HUES6 (cell line): ENCODE results near the gene HPCAL4.

Source experiments
- H3K27ac ChIP-seq: 2 replicates; pipeline ENCODE4 v1.7.0; 2013; ENCODE audit warnings: low read depth, mild to moderate bottlenecking, low read length, inconsistent platforms
- H3K27me3 ChIP-seq: 2 replicates; pipeline ENCODE4 v1.6.1; 2013; ENCODE audit warnings: low read length; ENCODE audit not compliant: control insufficient read depth, insufficient read depth
- H3K36me3 ChIP-seq: 2 replicates; pipeline ENCODE4 v1.6.1; 2013; ENCODE audit warnings: low read length; ENCODE audit not compliant: control insufficient read depth, insufficient read depth
- H3K4me1 ChIP-seq: 2 replicates; pipeline ENCODE4 v1.6.1; 2013; ENCODE audit warnings: low read length; ENCODE audit not compliant: control insufficient read depth, insufficient read depth
- H3K4me3 ChIP-seq: 2 replicates; pipeline ENCODE4 v1.5.1; 2013; ENCODE audit warnings: low read depth, low read length
- H3K9ac ChIP-seq: one replicate; pipeline ENCODE4 v1.6.1; 2013; ENCODE audit warnings: mild to moderate bottlenecking, low read length
- H3K9me3 ChIP-seq: 2 replicates; pipeline ENCODE4 v1.6.1; 2013; ENCODE audit warnings: low read depth, low read length; ENCODE audit not compliant: control insufficient read depth, insufficient read depth

HPCAL4 gene

GRCh38 chr1:39691383-39692151 is at the start of gene HPCAL4:
Gene HPCAL4, minus strand, starts transcription at chr1:39691433. Its CDS starts 6,830 bp downstream, at chr1:39684603.
- H3K4me3 ChIP-seq, result peak within 1 kb of the TSS; percentile 53
- H3K9me3 ChIP-seq, result no peaks in the 10 kb centered on the region
- no peak within 1 kb of the TSS for H3K9ac ChIP-seq
- no peak within 1 kb of the TSS for H3K27ac ChIP-seq
- H3K36me3 ChIP-seq, result no peaks in the 10 kb centered on the region
- peaks cover 8% of the 10 kb centered on the region for H3K4me1 ChIP-seq
- peaks cover 100% of the 10 kb centered on the region for H3K27me3 ChIP-seq

GRCh38 chr1:39738622-39739366 is 47.6 kb upstream of the HPCAL4 start, which contains the start of gene PPIE:
Gene PPIE, plus strand, starts transcription at chr1:39738882. Its CDS starts 19 bp downstream, at chr1:39738901.
- Histone ChIP-seq H3K27ac (no peak within 1 kb of the TSS; the same call in 1 of the 2 replicates), H3K4me1 (0 out of 2 replicates have a peak, but pooled peaks cover 3% of the 10 kb centered on the region), H3K9ac (peak within 1 kb of the TSS; percentile 89), H3K4me3 (peak within 1 kb of the TSS; percentile 89), H3K9me3 (no peaks in the 10 kb centered on the region), H3K36me3 (peaks cover 27% of the 10 kb centered on the region), H3K27me3 (peaks cover 42% of the 10 kb centered on the region)

GRCh38 chr1:39737546-39738169 is 46.4 kb upstream of the HPCAL4 start:
- no peak overlapping the region for H3K4me3 ChIP-seq
- 0 out of 2 replicates have a peak, but pooled peaks cover 3% of the 10 kb centered on the region for H3K4me1 ChIP-seq
- H3K27ac ChIP-seq, result no peak overlapping the region
- H3K9ac ChIP-seq, result no peak overlapping the region
- H3K27me3 ChIP-seq, result peaks cover 53% of the 10 kb centered on the region
- H3K9me3 ChIP-seq, result no peaks in the 10 kb centered on the region
- H3K36me3 ChIP-seq, result peaks cover 16% of the 10 kb centered on the region

- Histone ChIP-seq H3K27me3 (peaks cover 72% of the 10 kb centered on the region), H3K4me1 (0 out of 2 replicates have a peak, but pooled peaks cover 3% of the 10 kb centered on the region)
Observed at GRCh38 chr1:39735731-39736130, 44.5 kb upstream of the HPCAL4 start.

GRCh38 chr1:39733161-39733560 is 41.9 kb upstream of the HPCAL4 start:
- Histone ChIP-seq H3K9ac (no peak overlapping the region), H3K4me3 (no peak overlapping the region), H3K27ac (no peak overlapping the region), H3K4me1 (no peaks in the 10 kb centered on the region), H3K27me3 (peaks cover 97% of the 10 kb centered on the region), H3K9me3 (no peaks in the 10 kb centered on the region), H3K36me3 (no peaks in the 10 kb centered on the region)

More at GRCh38 chr1:39735731-39736130, 44.5 kb upstream of the HPCAL4 start:
- Histone ChIP-seq H3K9ac (no peak overlapping the region), H3K9me3 (no peaks in the 10 kb centered on the region), H3K4me3 (no peak overlapping the region), H3K27ac (no peak overlapping the region), H3K36me3 (no peaks in the 10 kb centered on the region)

GRCh38 chr1:39732730-39733129 is 41.5 kb upstream of the HPCAL4 start:
- Histone ChIP-seq H3K9ac (no peak overlapping the region), H3K27me3 (peaks cover 98% of the 10 kb centered on the region), H3K4me1 (no peaks in the 10 kb centered on the region), H3K9me3 (no peaks in the 10 kb centered on the region), H3K27ac (no peak overlapping the region), H3K4me3 (no peak overlapping the region), H3K36me3 (no peaks in the 10 kb centered on the region)

GRCh38 chr1:39729842-39730241 is 38.6 kb upstream of the HPCAL4 start:
- no peak overlapping the region for H3K9ac ChIP-seq
- H3K9me3 ChIP-seq, result no peaks in the 10 kb centered on the region
- H3K36me3 ChIP-seq, result no peaks in the 10 kb centered on the region

GRCh38 chr1:39729030-39729429 is 37.8 kb upstream of the HPCAL4 start:
- no peak overlapping the region for H3K27ac ChIP-seq
- H3K9me3 ChIP-seq, result no peaks in the 10 kb centered on the region
- H3K36me3 ChIP-seq, result no peaks in the 10 kb centered on the region
- peaks cover 99% of the 10 kb centered on the region for H3K27me3 ChIP-seq
- H3K9ac ChIP-seq, result no peak overlapping the region
- H3K4me3 ChIP-seq, result no peak overlapping the region
- no peaks in the 10 kb centered on the region for H3K4me1 ChIP-seq

More at GRCh38 chr1:39729842-39730241, 38.6 kb upstream of the HPCAL4 start:
- Histone ChIP-seq H3K27ac (no peak overlapping the region), H3K4me1 (no peaks in the 10 kb centered on the region), H3K4me3 (no peak overlapping the region), H3K27me3 (peaks cover 99% of the 10 kb centered on the region)

GRCh38 chr1:39727932-39728317 is 36.7 kb upstream of the HPCAL4 start:
- H3K4me1 ChIP-seq, result no peaks in the 10 kb centered on the region
- no peak overlapping the region for H3K9ac ChIP-seq
- no peak overlapping the region for H3K27ac ChIP-seq
- H3K36me3 ChIP-seq, result no peaks in the 10 kb centered on the region
- H3K27me3 ChIP-seq, result peaks cover 99% of the 10 kb centered on the region
- no peaks in the 10 kb centered on the region for H3K9me3 ChIP-seq
- no peak overlapping the region for H3K4me3 ChIP-seq

GRCh38 chr1:39727221-39727931 is 36.1 kb upstream of the HPCAL4 start:
- no peaks in the 10 kb centered on the region for H3K36me3 ChIP-seq
- no peak overlapping the region for H3K27ac ChIP-seq
- no peaks in the 10 kb centered on the region for H3K4me1 ChIP-seq
- no peak overlapping the region for H3K4me3 ChIP-seq
- peaks cover 97% of the 10 kb centered on the region for H3K27me3 ChIP-seq
- no peak overlapping the region for H3K9ac ChIP-seq
- H3K9me3 ChIP-seq, result no peaks in the 10 kb centered on the region
